Cerebellar cortex (tissue), 1 donor: ENCODE results near the gene FLNA.
A peak's percentile ranks its signal among the peaks of the same experiment; 100 is the strongest.
"Not testable (repeated sequence)": the region's sequence is repeated elsewhere in the genome, so short reads cannot be mapped to it uniquely, and the experiment has no call there.

ENCODE experiments used
- DNase-seq: peaks from one replicate; pipeline ENCODE4 v3.0.0-alpha.2; 2015; ENCODE audit warnings: low spot score

Gene FLNA

DNA sequence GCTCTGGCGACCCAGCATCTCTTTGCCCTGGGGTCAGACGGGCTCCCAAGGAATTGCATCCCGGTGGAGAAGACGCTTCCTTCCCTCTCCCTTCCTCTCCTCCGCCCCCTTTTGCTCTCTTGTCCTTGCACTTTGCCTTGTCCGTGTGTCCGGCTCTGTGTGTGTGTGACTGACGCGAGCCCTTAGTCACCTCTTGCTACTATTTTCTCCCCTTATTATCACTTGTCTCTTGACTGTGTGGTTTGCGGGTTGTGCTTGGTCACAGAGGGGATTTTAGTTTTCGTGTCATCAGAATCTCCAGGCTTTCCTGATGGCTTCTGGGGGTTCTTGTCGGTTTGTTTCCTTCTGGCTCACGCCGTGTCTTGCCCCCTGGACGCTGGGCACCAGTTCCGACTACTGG, 31.4 kb downstream of the FLNA start:
- not testable (repeated sequence) for DNase-seq

DNA sequence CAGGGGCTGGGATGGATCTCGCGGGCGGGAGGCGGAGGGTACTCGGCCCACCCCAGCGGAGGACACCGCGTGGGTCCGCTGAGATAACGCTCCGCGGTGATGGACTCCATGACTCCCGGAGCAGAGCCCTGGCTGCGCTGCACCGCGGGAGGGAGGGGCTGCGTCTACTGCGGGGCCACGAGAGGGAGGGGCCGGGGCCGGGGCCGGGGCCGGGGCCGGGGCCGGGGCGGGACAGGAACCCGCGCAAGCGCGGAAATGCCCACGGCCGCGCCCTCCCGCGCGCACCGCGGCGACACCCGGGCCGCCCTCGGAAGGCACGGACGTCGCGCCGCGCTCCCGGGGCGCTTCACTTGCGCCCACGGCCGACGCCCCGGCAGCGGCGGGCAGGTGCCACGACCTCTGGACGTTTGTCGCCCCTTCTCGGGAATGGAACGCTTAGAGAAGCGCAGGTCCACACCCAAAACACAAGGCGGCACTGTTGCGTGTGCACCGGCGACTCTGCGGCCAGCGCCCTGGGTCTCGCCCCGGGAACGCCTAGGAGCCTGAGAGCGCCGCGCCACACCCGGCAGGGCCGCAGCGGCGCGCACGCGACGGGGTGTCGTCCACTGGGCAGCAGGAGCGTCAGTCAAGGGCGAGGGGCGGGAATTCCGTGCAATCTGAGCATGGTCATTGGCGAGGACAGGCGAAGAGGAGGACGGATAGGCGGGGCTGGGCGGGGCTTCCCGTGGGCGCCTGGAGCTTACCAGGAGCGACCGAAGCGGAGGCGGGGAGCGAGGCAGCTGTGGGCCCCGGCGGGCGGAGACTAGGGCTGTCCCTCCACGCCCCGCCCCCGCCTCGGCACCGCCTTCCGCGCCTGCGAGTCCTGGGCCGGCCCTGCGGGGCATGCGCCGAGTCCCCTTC, 32.8 kb downstream of the FLNA start:
- DNase-seq: not testable (repeated sequence)

DNA sequence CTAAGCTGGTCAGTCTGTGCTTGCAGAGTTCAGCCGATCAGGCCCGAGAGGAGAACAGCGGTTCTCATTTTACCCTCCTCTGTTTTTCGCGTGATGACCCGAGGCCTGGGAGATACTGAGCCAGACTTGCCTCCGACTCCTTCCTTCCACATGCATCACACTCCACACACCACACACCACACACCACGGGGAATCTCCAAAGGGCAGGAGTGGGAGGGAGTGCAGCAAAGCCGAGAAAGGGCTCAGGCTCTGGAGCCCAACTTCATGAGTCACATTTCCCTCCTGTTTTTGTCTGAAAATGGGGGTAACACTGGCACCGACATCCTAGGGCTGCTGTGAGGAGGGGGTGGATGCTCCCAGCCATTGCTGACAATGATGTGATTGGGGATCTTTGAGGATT, 39.9 kb downstream of the FLNA start:
- no peak for DNase-seq

DNA sequence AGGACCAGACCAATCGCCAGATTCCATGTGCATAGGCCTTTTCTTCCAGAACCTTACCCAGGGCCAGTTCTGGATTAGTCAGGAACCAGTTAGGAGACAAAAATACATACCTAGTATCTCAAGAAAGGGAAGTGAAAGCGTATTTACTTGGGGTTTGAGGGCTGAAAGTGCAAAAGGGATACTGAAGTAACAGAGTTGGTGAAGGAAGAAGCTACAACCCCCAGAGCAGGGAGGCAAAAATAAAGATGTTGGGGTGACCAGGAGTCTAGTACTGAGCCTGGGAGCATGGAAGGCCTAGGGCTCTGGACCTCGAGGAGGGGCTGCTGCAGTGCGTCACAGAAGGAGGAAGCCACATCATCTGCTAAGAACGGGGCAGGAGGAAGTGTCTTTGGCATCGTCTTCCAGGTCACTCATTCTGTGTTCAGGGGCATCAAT, 40.6 kb downstream of the FLNA start:
- DNase-seq: no peak

DNA sequence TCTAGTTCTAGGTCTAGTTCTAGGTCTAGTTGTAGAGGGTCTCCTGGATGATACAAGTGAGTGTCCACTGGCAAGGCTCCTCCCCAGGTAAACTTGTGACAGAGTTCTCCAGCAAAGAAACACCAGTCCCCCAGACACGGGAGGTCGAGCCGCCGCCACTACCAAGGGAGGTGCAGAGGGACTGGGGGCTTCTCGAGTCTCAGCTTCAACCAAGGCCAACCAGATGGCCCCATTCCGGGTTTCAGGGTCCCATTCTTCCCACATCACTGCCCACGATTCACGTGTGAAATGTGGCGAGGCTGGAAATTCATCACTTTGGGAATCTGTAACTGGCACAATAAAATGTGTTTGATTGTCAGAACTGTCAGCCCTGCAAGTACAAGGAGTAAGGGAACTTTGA, 41.3 kb downstream of the FLNA start:
- no peak for DNase-seq

DNA sequence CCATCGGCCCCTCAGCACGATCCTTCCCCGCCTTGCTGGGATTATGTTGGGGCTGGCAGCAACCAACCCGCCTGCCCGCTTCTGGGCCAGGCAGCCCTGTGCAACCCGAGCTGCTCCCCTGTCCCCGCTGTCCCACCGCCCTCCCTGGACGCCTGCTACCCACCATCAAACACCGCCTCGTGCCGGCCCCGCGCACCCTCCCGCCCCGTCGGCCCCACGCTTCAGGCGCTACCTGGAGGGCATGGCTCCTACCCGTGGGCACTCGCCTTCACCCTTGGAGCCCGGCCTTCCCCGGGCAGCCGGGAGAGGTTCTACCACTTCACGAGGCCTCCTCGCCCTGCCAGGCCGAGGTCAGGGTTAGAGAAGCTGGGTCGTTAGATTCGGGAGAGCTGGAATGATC, 41.9 kb downstream of the FLNA start:
- no peak for DNase-seq

DNA sequence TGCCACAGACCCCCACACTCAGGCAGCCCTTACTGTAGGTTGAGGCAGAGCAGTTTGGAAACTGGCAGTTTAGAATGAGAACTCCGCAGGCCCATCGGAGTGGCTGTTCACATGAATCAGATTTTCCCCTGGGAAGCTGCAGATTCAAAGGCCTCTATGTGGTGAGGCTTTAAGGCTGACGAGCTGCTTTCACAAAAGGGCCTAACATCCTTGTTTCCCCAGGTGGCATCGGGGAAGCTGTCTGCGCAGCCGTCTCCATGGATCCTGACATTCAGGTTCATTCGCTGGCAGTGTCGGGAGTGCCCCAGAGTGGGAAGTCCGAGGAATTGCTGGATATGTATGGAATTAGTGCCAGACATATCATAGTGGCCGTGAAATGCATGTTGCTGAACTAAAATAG, 45.1 kb downstream of the FLNA start:
- DNase-seq: no peak

DNA sequence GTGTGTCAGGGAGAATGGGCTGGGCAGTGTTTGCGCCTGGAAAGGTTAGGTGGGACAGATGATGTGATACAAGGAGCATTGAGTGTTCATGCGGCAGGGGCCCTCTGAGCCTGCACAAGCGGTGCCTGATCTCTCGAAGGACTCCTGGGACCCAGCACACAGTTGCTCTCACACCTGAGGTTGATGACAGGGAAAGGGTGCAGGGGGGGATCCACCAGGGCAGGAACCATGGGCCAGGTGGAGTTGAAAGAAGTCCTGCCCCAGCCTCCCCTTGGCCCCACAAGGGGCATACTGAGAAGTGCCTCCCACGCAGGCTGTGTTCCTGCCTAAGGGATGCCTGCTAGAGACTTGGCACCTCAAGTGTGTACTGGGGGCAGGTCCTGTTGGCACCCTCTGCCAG, 45.8 kb downstream of the FLNA start:
- no peak for DNase-seq

DNA sequence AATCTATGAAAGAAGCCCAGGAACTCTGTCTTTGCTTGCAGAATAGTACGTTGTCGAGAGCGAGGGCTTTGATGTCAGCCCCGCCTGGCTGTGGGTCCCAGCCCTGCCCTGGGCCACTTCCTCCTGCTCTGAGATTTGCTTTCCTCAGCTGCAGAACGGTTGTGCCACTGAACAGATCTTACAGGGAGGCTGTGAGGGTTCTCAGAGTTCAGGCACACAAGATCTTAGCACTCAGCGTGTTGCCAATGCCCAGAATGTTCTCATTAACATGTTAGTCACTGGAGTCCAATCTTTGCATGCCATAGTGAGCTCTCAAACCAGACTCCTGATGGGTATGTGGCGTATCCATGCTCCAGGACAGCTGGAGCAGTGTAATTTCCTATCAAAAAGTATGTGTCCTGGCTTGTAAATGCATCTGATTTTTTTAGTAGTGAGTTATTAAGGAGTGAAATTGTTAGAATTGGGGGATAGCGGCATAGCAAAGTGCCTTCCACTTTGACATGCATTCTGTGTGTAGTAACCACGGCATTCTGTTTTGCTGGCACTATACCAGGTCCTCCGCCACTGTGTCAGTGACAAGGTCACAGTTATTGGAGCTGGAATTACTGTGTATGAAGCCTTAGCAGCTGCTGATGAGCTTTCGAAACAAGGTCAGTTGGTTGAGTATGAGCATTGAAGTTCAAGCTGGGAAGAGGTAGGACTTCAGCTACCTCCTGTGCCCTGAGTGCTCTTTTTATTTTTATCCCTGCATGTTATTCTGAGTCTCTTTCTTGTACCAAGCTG, 47.2 kb downstream of the FLNA start:
- DNase-seq: no peak

DNA sequence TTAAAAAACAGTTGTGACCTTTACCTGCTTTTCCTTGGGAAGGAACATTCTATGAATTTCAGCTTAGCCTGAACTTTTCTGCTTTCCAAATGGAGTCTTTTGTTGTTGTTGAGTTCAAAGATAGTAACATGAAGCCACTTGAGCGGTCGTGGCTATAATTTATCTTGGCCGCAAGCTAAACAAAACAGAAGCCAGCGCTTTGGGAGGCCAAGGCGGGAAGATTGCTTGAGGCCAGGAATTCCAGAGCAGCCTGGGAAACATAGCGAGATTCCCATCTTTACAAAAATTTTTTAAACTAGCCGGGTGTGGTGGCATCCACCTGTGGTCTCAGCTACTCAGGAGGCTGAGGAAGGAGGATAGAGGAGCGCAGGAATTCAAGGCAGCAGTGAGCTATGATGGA, 48.9 kb downstream of the FLNA start:
- no peak for DNase-seq

DNA sequence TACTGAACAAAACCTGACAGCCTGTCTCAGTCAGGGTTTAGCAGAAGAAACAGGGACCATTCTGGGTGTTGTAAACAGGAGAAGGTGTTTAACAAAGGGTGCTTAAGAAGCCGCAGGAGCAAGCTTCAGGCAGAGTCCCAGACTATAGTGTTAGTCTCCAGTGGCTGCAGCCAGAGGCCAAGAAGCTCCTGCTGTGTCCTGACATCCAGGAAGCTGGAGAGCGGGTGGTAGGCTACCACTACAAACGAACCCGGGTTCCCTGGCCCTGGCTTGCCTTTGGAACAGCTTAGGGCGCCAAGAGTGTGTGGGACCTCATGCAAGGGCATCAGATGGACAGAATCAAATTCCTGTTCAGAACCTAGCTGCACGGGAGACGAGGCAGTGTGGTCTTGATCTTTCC, 50.9 kb downstream of the FLNA start:
- no peak for DNase-seq

DNA sequence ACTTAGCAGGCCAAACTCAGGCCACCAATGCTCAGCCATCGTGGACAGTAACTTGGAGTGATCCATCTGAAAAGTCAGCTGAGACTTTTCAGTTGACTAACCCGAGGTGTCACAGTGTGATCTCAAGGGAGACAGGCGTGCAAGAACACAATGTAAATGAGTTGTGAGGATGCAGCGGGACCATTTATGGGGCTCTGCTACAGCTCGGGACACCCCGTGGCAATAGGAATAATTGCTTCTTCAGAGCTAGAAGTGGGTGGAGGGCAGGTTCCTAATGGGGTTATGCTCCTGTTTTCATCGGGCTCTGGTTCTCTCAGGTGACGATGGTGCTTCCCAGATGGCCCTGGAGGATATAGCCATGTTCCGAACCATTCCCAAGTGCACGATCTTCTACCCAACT, 51.5 kb downstream of the FLNA start:
- DNase-seq: no peak

DNA sequence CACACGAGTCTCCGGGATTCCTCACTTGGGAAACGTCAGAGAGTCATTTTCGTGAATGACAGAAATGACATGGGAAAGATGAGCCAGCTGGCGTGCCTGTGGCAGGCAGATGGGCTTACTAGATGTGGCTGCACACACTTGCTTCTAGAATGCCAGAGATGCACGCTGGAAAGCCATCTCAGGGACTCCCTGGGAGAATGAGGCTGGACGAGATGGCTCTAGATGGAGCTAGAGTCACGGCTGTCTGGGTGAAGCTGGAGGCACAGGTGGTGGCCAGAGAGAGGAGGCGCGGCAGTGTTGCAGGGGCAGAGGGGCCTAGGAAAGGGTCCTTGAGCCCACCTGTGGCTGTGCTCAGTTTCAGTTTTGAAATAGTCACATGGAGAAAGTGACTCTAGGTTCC, 52.8 kb downstream of the FLNA start:
- DNase-seq: peak; percentile 10

DNA sequence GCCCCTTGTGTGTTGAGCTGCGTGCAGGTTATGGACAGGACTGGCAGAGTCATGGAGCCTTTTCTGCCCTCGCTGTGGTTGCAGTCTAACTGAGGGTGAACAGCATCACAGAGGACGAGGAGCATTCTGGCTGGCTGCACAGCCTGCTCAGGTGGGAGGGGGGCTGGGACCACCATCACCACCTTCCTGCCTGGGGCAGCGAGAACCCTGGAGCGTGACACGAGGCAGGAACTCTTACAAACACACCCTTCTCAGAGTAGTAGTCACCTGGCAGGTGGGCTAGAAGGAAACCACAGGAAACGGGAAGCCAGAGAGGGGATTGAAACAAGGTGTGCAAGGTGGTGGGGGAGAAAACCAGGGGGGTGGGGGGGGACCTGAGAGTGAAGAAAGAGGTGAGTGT, 53.3 kb downstream of the FLNA start:
- DNase-seq: no peak

DNA sequence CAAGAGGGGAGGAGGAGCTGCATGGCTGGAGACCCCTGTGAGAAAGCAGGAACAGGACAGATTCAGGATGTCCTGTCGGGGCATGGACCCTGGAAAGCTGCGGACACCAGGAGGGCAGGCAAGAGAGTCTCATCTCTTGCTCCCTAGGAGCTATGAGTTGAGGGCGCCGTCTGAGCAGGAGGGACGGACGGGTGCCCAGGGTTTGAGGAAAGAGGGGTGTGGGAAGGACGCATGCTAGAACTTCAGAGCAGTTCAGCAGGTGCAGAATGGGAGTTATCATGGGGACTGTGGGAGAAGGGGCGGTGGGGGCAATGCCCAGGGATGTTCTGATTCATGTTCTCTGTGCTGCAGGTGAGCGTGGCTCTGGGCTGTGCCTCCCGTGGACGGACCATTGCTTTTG, 54.0 kb downstream of the FLNA start:
- DNase-seq: no peak

DNA sequence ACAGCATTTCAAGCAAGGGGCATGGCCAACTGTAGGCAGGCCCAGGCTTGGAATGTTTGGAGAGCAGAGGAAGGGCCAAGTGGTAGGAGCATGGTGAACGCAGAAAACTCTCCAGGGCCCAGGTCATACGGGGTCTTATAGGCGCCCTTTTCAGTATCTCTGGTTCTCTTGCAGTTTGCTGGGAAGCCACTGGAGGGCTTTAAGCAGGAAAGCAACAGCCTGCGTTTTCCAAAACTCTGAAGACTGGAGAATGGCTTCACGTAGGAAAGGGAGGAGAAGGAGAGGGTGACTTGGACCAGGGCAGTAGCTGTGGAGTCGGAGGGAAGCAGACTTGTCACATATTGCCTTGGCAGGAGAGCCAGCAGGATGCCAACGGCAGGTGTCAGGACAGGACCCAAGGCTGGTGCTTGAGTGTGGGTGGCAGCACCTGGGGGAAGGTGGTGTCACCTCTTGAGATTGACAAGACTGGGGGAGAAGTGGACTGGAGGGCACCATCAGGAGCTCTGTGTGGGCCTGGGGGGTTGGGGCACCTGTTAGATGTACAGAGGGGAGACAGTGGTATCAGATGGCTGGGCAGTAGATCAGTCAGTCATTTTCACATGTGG, 56.9 kb downstream of the FLNA start:
- DNase-seq: peak; percentile 14

DNA sequence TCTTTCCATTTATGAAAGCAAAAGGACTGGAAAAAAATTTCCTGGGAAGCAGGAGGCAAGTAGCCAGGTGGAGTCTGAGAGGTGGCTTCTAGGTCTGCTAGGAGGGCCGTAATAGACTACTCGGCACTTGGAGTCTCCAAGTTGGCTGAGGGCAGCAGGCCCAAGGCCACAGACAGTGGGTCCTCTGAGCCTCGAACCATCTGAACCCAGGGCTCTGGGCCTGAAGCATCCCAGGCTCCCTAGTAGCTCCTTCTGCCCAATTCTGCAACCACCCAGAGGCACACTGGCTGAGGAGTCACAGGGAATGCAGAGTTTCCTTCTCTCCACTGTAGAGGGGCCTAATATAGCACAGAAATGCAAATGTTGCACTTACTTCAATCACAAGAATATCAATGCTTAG, 59.0 kb downstream of the FLNA start:
- no peak for DNase-seq

DNA sequence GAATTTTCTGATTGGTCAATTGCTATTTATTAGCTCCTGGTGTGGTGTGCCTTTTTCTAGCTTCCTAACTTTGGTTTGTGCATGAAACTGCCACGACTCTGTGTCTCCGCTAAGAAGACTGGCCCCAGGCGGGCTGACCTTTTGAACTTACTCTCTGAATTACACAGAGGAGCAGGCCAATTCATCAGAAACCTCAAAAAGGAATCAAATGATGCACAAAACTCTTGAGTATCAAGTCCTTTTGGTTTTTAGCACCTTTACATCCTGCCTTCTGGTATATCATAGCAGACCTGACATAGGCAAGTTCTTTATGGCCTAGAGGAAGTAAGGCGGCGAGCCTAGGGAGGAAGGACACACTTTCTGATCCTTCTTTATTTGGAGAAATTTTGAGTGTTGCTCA, 61.3 kb downstream of the FLNA start:
- DNase-seq: no peak

DNA sequence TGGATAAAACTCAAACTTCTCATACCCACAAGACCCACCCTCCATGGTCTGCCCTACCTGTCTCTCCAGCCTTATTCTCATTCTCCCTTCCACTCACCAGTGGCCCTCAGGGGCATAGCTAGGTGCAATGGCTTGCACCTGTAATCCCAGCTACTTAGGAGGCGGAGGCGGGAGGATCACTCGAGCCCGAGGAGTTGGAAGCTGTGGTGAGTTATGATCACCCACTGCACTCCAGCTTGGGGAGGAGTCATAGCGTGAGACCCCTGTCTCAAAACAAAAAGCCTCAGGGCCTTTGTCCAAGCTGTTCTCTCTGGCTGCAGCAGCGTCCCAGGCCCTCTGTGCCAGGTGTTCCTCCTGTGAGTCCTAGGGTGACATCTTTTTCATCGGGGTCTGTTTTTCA, 62.3 kb downstream of the FLNA start:
- DNase-seq: no peak

DNA sequence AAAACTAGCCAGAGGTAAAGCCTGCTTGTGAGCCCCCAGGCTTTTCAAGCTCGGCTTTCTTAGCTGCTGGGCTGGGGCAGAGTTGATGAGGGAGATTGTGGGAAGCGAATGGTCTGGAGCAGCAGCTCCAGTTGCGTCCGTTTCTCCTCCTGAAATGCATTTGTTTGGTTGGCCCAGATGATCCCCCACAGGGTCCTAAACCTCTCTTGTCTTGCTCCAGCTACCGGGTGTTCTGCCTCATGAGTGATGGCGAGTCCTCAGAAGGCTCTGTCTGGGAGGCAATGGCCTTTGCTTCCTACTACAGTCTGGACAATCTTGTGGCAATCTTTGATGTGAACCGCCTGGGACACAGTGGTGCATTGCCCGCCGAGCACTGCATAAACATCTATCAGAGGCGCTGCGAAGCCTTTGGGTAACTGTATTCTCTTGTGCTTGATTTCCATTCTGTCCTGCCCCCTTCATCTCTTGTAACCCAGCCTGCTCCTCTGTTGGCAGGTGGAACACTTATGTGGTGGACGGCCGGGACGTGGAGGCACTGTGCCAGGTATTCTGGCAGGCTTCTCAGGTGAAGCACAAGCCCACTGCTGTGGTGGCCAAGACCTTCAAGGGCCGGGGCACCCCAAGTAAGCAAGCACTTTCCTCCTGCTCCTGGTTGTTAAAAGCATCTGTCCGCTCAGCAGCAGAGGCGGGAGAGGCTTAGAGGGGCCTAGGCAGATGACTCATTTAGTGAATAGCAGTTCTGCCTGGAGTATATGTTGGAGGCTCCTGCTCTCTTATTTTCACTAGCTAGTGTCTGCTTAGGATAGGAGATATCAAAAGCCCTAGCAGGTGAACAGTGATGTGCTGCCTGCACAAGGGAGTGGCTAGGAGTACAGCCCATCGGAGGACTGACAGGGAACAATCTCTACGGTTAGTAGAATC, 63.6 kb downstream of the FLNA start:
- no peak for DNase-seq

DNA sequence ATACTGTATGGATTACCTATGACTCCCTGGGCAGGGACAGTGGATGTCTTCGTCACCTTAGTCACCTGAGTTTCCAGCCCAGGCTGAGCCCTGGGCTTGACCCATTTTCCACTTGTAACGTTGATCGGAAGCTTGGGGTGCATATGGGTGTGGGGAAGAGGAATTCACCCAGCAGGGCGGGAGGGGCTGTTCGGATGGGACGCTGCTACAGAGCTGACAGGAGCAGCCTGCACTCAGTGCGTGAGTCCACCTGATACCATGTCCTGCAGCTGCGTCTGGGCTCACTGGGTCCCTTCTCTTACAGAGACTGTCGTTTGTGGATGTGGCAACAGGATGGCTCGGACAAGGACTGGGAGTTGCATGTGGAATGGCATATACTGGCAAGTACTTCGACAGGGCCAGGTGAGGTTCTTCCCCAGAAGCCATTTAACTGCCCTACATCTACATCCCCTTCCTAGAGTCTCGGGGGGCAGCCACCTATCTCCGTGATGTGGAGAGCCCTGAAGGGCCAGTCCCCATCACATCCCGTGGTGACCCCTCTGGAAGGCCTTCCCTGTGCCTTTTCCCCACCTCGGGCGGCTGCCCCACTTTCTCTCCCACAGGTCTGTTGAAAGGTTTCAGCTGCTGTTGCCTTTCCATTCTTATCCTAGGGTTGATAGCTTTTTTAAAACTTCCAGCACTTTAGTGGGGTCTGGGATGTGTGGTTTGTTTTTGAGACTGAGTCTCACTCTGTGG, 65.2 kb downstream of the FLNA start:
- no peak for DNase-seq
